ENCODE measurements around the gene PHPT1. TPM values are rescaled to one million over a fixed set of nuclear protein-coding genes. Genes with fewer than 3 reads are reported as not detected.

Gene PHPT1
- total and polyA plus RNA-seq, 2 of the 8 experiments (the other 6 are each of a cell fraction or from before 2014, with no cell fraction given), result 109 to 226 TPM

GRCh38 chr9:136850866-136851775, 1.9 kb downstream of the PHPT1 start:
- Histone ChIP-seq H3K23ac (ENCODE audit: insufficient read length) (no peak overlapping the region), H2BK12ac (ENCODE audit: low read depth, low read length) (no peak overlapping the region), H2BK20ac (ENCODE audit: low read length) (no peak overlapping the region), H3K36me3 (ENCODE audit: control insufficient read depth in 2 of 4, insufficient read depth in 4 of 4, low read length in 3 of 4) (peaks cover 0 to 7% (median 3%) of the 10 kb centered on the region in 4 experiments; a peak in 4 of 8 replicates), H3K9ac (replicated peaks in 1 of 4; ENCODE audit: extremely low read depth in 1 of 4, low read depth in 3 of 4, low read length in 3 of 4) (no peak overlapping the region), H3K23me2 (ENCODE audit: low read depth, low read length) (peaks cover 13% of the 10 kb centered on the region), H2BK5ac (ENCODE audit: low read depth, low read length) (no peak overlapping the region), H3K9me3 (ENCODE audit: insufficient read depth in 2 of 2, low read depth in 1 of 2, low read length in 1 of 2) (no peaks in the 10 kb centered on the region), H2BK15ac (ENCODE audit: low read length) (no peak overlapping the region), H3K27ac (ENCODE audit: low read depth, low read length) (no peak overlapping the region), H3K4me1 (replicated peaks in 1 of 4; ENCODE audit: control insufficient read depth in 3 of 4, insufficient read depth in 4 of 4, low read length in 3 of 4) (peaks cover 0 to 18% (median 8%) of the 10 kb centered on the region in 4 experiments; a peak in 5 of 7 replicates), H2AFZ (ENCODE audit: low read length) (no peak overlapping the region), H3K79me1 (ENCODE audit: low read depth, low read length) (no peaks in the 10 kb centered on the region; the same call in 1 of the 2 replicates), H3K56ac (replicated peaks; ENCODE audit: insufficient read length, low read depth, low read length) (no peak overlapping the region), H4K20me1 (replicated peaks in 1 of 2; ENCODE audit: control insufficient read depth in 1 of 2, insufficient read depth in 2 of 2, low read length in 2 of 2) (peaks cover 7 to 9% of the 10 kb centered on the region in 2 experiments), H3K4me3 (ENCODE audit: extremely low read depth in 1 of 4, insufficient read depth in 2 of 4, low read depth in 3 of 4, low read length in 4 of 4) (no peak overlapping the region), H4K5ac (ENCODE audit: insufficient read length, low read depth, low read length) (no peak overlapping the region), H3K18ac (ENCODE audit: extremely low read depth, low read length) (no peak overlapping the region), H3K14ac (ENCODE audit: insufficient read length) (no peak overlapping the region), H2BK120ac (replicated peaks; ENCODE audit: low read depth, low read length) (no peak overlapping the region), H3K79me2 (ENCODE audit: control insufficient read depth in 1 of 2, insufficient read depth in 2 of 2, low read length in 2 of 2) (no peaks in the 10 kb centered on the region), H2AK5ac (ENCODE audit: low read depth, low read length) (no peak overlapping the region), H3K4me2 (ENCODE audit: insufficient read depth in 1 of 2, low read depth in 2 of 2, low read length in 2 of 2) (no peak overlapping the region; a peak in 1 of 4 replicates), H4K91ac (replicated peaks; ENCODE audit: insufficient read length, low read length) (no peak overlapping the region), H3K4ac (replicated peaks; ENCODE audit: insufficient read length, low read depth, low read length) (no peak overlapping the region), H4K8ac (ENCODE audit: extremely low read depth, insufficient read depth, low read length) (peak overlapping the region; percentile 41; the same call in 1 of the 2 replicates), H3K27me3 (replicated peaks in 1 of 4; ENCODE audit: control insufficient read depth in 3 of 4, extremely low read depth in 1 of 4, insufficient read depth in 3 of 4, low read length in 3 of 4) (peaks cover 2 to 6% (median 5%) of the 10 kb centered on the region in 4 experiments; a peak in 6 of 7 replicates)
- ChIA-PET CTCF (ENCODE audit: partially characterized antibody) (interaction anchor here (1.3 to 1.8 kb wide), 3 partner anchors 8 to 184 kb away, joined by 3 to 6 read pairs (median 5); partner anchors contain the start of gene AJM1), POLR2A (ENCODE audit: partially characterized antibody) (interaction anchor here (0.7 to 16.2 kb wide), 9 partner anchors 10 to 87 kb away, joined by 3 to 248 read pairs (median 4); partner anchors contain the start of genes AJM1, EDF1 and TRAF2)
- TF ChIP-seq SRF (IDR thresholded peaks at IDR 0.05; ENCODE audit: low read depth, low read length), result no peak
- no peak for TF ChIP-seq JUN (IDR thresholded peaks at IDR 0.05; ENCODE audit: low read depth, low read length)
- 0 out of 3 replicates have a peak, but pooled peaks of 1 of the 2 experiments have one; percentile 36 for TF ChIP-seq POLR2A (IDR thresholded peaks at IDR 0.05; ENCODE audit: control extremely low read depth in 1 of 2, low read depth in 2 of 2, low read length in 2 of 2)
- TF ChIP-seq SP1 (IDR thresholded peaks at IDR 0.05; ENCODE audit: low read depth, low read length), result no peak
- no peak for TF ChIP-seq RBBP5 (IDR thresholded peaks at IDR 0.05; ENCODE audit: borderline replicate concordance, low read depth, low read length)
- TF ChIP-seq KDM4A (IDR thresholded peaks at IDR 0.05; ENCODE audit: low read depth, low read length, severe bottlenecking), result no peak
- TF ChIP-seq SIN3A (conservative IDR thresholded peaks at IDR 0.05 in 1 of 2, IDR thresholded peaks at IDR 0.05 in 1 of 2; ENCODE audit: low read depth in 1 of 2, low read length in 2 of 2), result no peak
- no peak for TF ChIP-seq EZH2 (IDR thresholded peaks at IDR 0.05; ENCODE audit: low read depth, low read length, severe bottlenecking)
- FAIRE-seq (no peak), DNase-seq (ENCODE audit: low read depth in 1 of 2, low spot score in 2 of 2) (no peak)
- WGBS, 2 experiments (ENCODE audit: extremely low coverage in 1 of 2, insufficient coverage in 1 of 2, insufficient read length in 1 of 2, insufficient replicate concordance in 2 of 2, low coverage in 1 of 2, low lambda C conversion rate in 2 of 2, missing lambda C conversion rate in 1 of 2), result 93% methylated on average over 23 of the region's 23 CpGs; no CpG with 5 or more reads in 1 of the 2 experiments
